K562 (cell line): ENCODE measurements around the gene CORO1A. TPM values are rescaled to one million over a fixed set of nuclear protein-coding genes. Genes with fewer than 3 reads are reported as not detected.
"Not testable (repeated sequence)": the region's sequence is repeated elsewhere in the genome, so short reads cannot be mapped to it uniquely, and the experiment has no call there.

Experiments used
- ATAC-seq: fragments of 200-7000 bp; cut with Tn5 transposase; 3 replicates; pipeline ENCODE4 v1.9.1; 2020; ENCODE audit warnings: moderate library complexity
- BruUV-seq: library from RNA; stranded (reverse); fragments of 400-500 nt; replicated peaks from 2 replicates; lab custom pipeline; 2021; lab: Mats Ljungman, UMichigan
- CTCF ChIA-PET: fragments of 300-600 bp; formaldehyde crosslinking; extraction: SDS; loops from one replicate; lab custom pipeline; 2021; ENCODE audit warnings: low intra/inter-chr PET ratio; lab: Yijun Ruan, JAX
- POLR2A ChIA-PET: fragments of 300-600, 350-650 bp; sonication (Branson Sonifier 250); formaldehyde crosslinking; extraction: SDS; loops from one replicate; lab custom pipeline; 2021; ENCODE audit warnings: antibody characterized with exemption, inconsistent platforms; lab: Yijun Ruan, JAX
- DNase-seq, 4 experiments: peaks; one replicate each; pipeline versions ENCODE4 v3.0.0 to v3.0.0-alpha.2; 2011 to 2018; ENCODE audit warnings: low spot score in 3 of 4, mixed read lengths in 3 of 4; ENCODE audit errors: extremely low read depth in 1 of 4
- FAIRE-seq: peaks from 2 replicates; lab custom pipeline; 2011; peaks lifted over from hg19 to GRCh38; lab: Jason Lieb, UNC
- H2AFZ ChIP-seq: 2 replicates; pipeline ENCODE4 v1.6.0; 2011; ENCODE audit warnings: low read depth, low read length, control low read depth, inconsistent platforms
- H3K27ac ChIP-seq: fragments of 200-600 bp; 3 replicates; pipeline ENCODE4 v1.8.0; 2011; ENCODE audit warnings: low read depth, mild to moderate bottlenecking, control low read depth, inconsistent platforms, low read length, moderate library complexity, mixed read lengths; ENCODE audit errors: extremely low read depth
- H3K27me3 ChIP-seq, 2 experiments: fragments of 300-600 bp in 1 of 2; 2 replicates in 1 of 2; 3 replicates in 1 of 2; pipeline versions ENCODE4 v1.6.0 to v1.8.0; 2011; ENCODE audit warnings: inconsistent platforms in 2 of 2, low read length in 2 of 2, mild to moderate bottlenecking in 1 of 2, mixed read lengths in 1 of 2, moderate library complexity in 1 of 2; ENCODE audit not compliant: control insufficient read depth in 2 of 2, insufficient read depth in 2 of 2
- H3K36me3 ChIP-seq: fragments of 300-600 bp; 3 replicates; pipeline ENCODE4 v1.8.0; 2011; ENCODE audit warnings: mild to moderate bottlenecking, low read length, inconsistent platforms; ENCODE audit not compliant: control insufficient read depth, insufficient read depth
- H3K4me1 ChIP-seq, 2 experiments: fragments of 200-600 bp in 1 of 2; replicated peaks in 1 of 2; 2 replicates in 1 of 2; 3 replicates in 1 of 2; pipeline versions ENCODE4 v1.5.1 to v1.8.0; 2011; ENCODE audit warnings: inconsistent platforms in 2 of 2, low read length in 2 of 2, mild to moderate bottlenecking in 1 of 2, mixed read lengths in 1 of 2, moderate library complexity in 1 of 2; ENCODE audit not compliant: control insufficient read depth in 2 of 2, insufficient read depth in 2 of 2
- H3K4me2 ChIP-seq: 2 replicates; pipeline ENCODE4 v1.6.1; 2011; ENCODE audit warnings: low read length, control low read depth, inconsistent platforms, mixed read lengths; ENCODE audit not compliant: insufficient read depth
- H3K4me3 ChIP-seq: fragments of 200-600 bp; sonication (generic), shearing (Covaris generic); 2 replicates; pipeline ENCODE4 v1.5.1; 2016; ENCODE audit warnings: control low read depth, inconsistent platforms
- H3K79me2 ChIP-seq: fragments of 200-600 bp; 3 replicates; pipeline ENCODE4 v1.8.0; 2011; ENCODE audit warnings: low read length, inconsistent platforms; ENCODE audit not compliant: control insufficient read depth, insufficient read depth
- H3K9ac ChIP-seq, 2 experiments: 2 replicates each; pipeline versions ENCODE4 v1.6.0 to v1.6.1; 2011; ENCODE audit warnings: low read depth in 2 of 2, low read length in 2 of 2, control low read depth in 1 of 2, inconsistent platforms in 1 of 2, mild to moderate bottlenecking in 1 of 2, mixed read lengths in 1 of 2; ENCODE audit not compliant: insufficient read depth in 1 of 2
- H3K9me1 ChIP-seq: one replicate; pipeline ENCODE4 v1.6.0; 2011; ENCODE audit warnings: inconsistent platforms, mild to moderate bottlenecking, low read length, moderate library complexity; ENCODE audit not compliant: control insufficient read depth, insufficient read depth
- H3K9me3 ChIP-seq: replicated peaks from 2 replicates; pipeline ENCODE4 v1.5.1; 2011; ENCODE audit warnings: low read depth, low read length, inconsistent platforms; ENCODE audit not compliant: control insufficient read depth, insufficient read depth
- H4K20me1 ChIP-seq: replicated peaks from 2 replicates; pipeline ENCODE4 v1.6.1; 2011; ENCODE audit warnings: low read length, inconsistent platforms, mixed read lengths; ENCODE audit not compliant: control insufficient read depth, insufficient read depth
- POLR2G ChIP-seq: fragments of 200-400 bp; formaldehyde crosslinking; IDR thresholded peaks from 2 replicates; pipeline ENCODE4 v1.6.1; 2017; ENCODE audit warnings: low read depth, mild to moderate bottlenecking, antibody characterized with exemption, low read length, moderate library complexity
- WGBS: fragments of 100-300 bp; shearing (Covaris generic); methylation state at CpG from one replicate; pipeline ENCODE4 v1.1.6; 2016; ENCODE audit warnings: low coverage, mixed read lengths; ENCODE audit not compliant: insufficient coverage; ENCODE audit errors: missing lambda C conversion rate; 5-methylcytosine and 5-hydroxymethylcytosine counted together
- in situ Hi-C: fragments of 300-500 bp; cut with MboI; formaldehyde crosslinking; loops from 4 replicates; pipeline ENCODE4 v1.15.0; 2018; ENCODE audit warnings: inconsistent platforms, mixed read lengths
- intact Hi-C: fragments of 100-400 bp; cut with micrococcal nuclease; formaldehyde crosslinking; loops from 2 replicates; pipeline ENCODE4 v1.14.2; 2022
- polyA plus RNA-seq, 8 experiments: library from polyadenylated mRNA; depleted of rRNA in 4 of 8; stranded (reverse) in 5 of 8; unstranded in 3 of 8; fragments of >200 nt; fragmentation: Nextera tagmentation in 2 of 8; fragmentation: Illumina TruSeq in 1 of 8; extraction: Ambion mirVana in 2 of 8; extraction: Trizol in 1 of 8; gene quantifications; 2 replicates each; pipeline versions ENCODE4 v1.2.1 to v1.2.3, GENCODE V29; 2011 to 2014; ENCODE audit warnings: inconsistent platforms in 1 of 8, missing spikeins in 1 of 8
- total RNA-seq, 7 experiments: library from RNA; depleted of rRNA in 6 of 7; stranded (reverse); fragments of >200 nt in 6 of 7; fragmentation: Illumina TruSeq in 2 of 7; extraction: Trizol in 2 of 7; gene quantifications; 2 replicates each; pipeline versions ENCODE4 v1.2.1 to v1.2.3, GENCODE V29; 2011 to 2021; ENCODE audit warnings: low replicate concordance in 1 of 7

CORO1A gene
- total and polyA plus RNA-seq, 9 of the 15 experiments (the other 6 are each of a cell fraction or from before 2014, with no cell fraction given), result 0.22 to 23.8 (median 7.6) TPM

DNA sequence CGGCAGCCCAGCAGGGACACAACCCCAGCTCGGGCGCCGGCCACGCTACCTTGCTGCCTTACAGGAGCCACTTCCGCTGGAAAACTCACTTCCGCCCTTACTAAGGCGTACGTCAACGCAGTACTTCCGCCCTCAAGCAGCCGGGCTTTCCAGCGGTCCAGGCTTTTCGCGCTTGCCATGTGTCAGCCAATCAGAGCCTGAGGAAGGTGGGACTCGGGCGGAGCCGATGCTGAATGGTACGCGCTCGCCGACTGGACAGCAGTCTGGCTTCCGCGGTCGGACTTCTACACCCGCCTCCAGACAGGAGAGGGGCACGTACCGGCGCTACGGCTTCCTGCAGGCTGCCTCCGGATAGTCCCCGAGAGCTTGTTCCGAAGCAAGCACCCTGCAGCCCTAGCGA lies 10.2 kb downstream of the CORO1A start, which contains the start of the genes BOLA2B and SLX1A:
Gene BOLA2B, minus strand, starts transcription at position 52 of the 400 bp plus-strand sequence. CDS start 71 bp downstream, outside the sequence.
Gene SLX1A, plus strand, starts transcription at position 261 of the 400 bp plus-strand sequence. CDS start 210 bp downstream, outside the sequence.
- BruUV-seq, DNase-seq, H3K79me2 ChIP-seq, H3K27me3 ChIP-seq, CTCF ChIA-PET, intact Hi-C loops, H3K9me3 ChIP-seq, H3K9me1 ChIP-seq, H2AFZ ChIP-seq, H3K4me1 ChIP-seq, H3K4me3 ChIP-seq, H3K27ac ChIP-seq, POLR2A ChIA-PET, H4K20me1 ChIP-seq, H3K36me3 ChIP-seq: not testable (repeated sequence)
- no CpG with 5 or more reads among the region's 34 CpGs for WGBS
- Histone ChIP-seq H3K4me2 (peak within 1 kb of the TSS; percentile 41; the same call in 1 of the 2 replicates), H3K9ac (peak within 1 kb of the TSS in 1 of 2 experiments; percentile 68; a peak in 1 of 4 replicates)
- in situ Hi-C loops, result loop anchor here (10.0 kb wide), 1 partner anchor 211 kb away; the partner anchor contains the start of gene ZNF771
- peak; percentile 96 for ATAC-seq
- FAIRE-seq, result peak; percentile 100

- CTCF ChIA-PET, result not testable (repeated sequence)
- WGBS, result 42% methylated on average over 9 of the region's 60 CpGs
Measured at GRCh38 chr16:30194172-30194925, 10.9 kb downstream of the CORO1A start.

GRCh38 chr16:30197001-30197400 lies 13.6 kb downstream of the CORO1A start:
- intact Hi-C loops, POLR2A ChIA-PET, H3K36me3 ChIP-seq, H4K20me1 ChIP-seq, H3K27me3 ChIP-seq, ATAC-seq, H3K79me2 ChIP-seq, H3K27ac ChIP-seq, H3K9me3 ChIP-seq, H3K4me3 ChIP-seq, H3K4me1 ChIP-seq, H3K4me2 ChIP-seq, FAIRE-seq, H3K9ac ChIP-seq, DNase-seq, CTCF ChIA-PET, BruUV-seq, H3K9me1 ChIP-seq, H2AFZ ChIP-seq: not testable (repeated sequence)
- WGBS, result 29% methylated on average over 1 of the region's 2 CpGs
- in situ Hi-C loops, result loop anchor here (10.0 kb wide), 1 partner anchor 208 kb away; the partner anchor contains the start of gene ZNF771

More at GRCh38 chr16:30194172-30194925, 10.9 kb downstream of the CORO1A start:
- H3K36me3 ChIP-seq, H3K27ac ChIP-seq, H3K9me3 ChIP-seq, H3K9me1 ChIP-seq, H3K27me3 ChIP-seq, H3K4me3 ChIP-seq, H3K79me2 ChIP-seq, H3K4me1 ChIP-seq, POLR2A ChIA-PET, intact Hi-C loops, DNase-seq, H2AFZ ChIP-seq, H4K20me1 ChIP-seq: not testable (repeated sequence)
- TF ChIP-seq POLR2G, result 0 out of 2 replicates have a peak, but pooled peaks have one; percentile 27
- Histone ChIP-seq H3K4me2 (peak overlapping the region; percentile 41; the same call in 1 of the 2 replicates), H3K9ac (peak overlapping the region in 1 of 2 experiments; percentile 68; a peak in 1 of 4 replicates)
- peak; percentile 63 for FAIRE-seq
- in situ Hi-C loops, result loop anchor here (10.0 kb wide), 1 partner anchor 210 kb away; the partner anchor contains the start of gene ZNF771
- TSS peak; percentile 96 for BruUV-seq
- ATAC-seq, result peak; percentile 88
